Breast epithelium (tissue), 3 donors: ENCODE data around the gene NRGN.

Experiments used
- CTCF ChIP-seq, 3 donors: fragments of 450-650 bp; IDR thresholded peaks; one replicate each; pipeline ENCODE4 v1.5.1; 2016 to 2017; ENCODE audit warnings: antibody characterized with exemption in 3 of 3, mild to moderate bottlenecking in 3 of 3, moderate library complexity in 3 of 3
- POLR2A ChIP-seq: fragments of 450-650 bp; IDR thresholded peaks from one replicate; pipeline ENCODE4 v1.6.1; 2016; ENCODE audit warnings: antibody characterized with exemption, mild to moderate bottlenecking, moderate library complexity

- TF ChIP-seq CTCF (IDR thresholded peaks at IDR 0.05) (no peak), POLR2A (no peak)
Measured at GRCh38 chr11:124736736-124737135, 3.0 kb upstream of the NRGN start.
